Ascending aorta (tissue), 2 donors: ENCODE results near the gene LHCGR. TPM values are rescaled to one million over a fixed set of nuclear protein-coding genes. Genes with fewer than 3 reads are reported as not detected.
"Not testable (repeated sequence)": the region's sequence is repeated elsewhere in the genome, so short reads cannot be mapped to it uniquely, and the experiment has no call there.

ENCODE experiments used
- DNase-seq, 2 donors: peaks; one replicate each; pipeline ENCODE4 v3.0.0-alpha.2; 2019; ENCODE audit warnings: low spot score in 2 of 2
- H3K27ac ChIP-seq, 2 donors: fragments of 200-600 bp; sonication (generic); one replicate each; pipeline ENCODE4 v1.5.1; 2016 to 2017; ENCODE audit warnings: mild to moderate bottlenecking in 1 of 2
- H3K27me3 ChIP-seq: fragments of 200-600 bp; sonication (generic); one replicate; pipeline ENCODE4 v1.5.1; 2017
- H3K36me3 ChIP-seq, 2 donors: fragments of 200-600 bp; sonication (generic); one replicate each; pipeline ENCODE4 v1.5.1; 2016
- H3K4me1 ChIP-seq, 2 donors: fragments of 200-600 bp; sonication (generic); one replicate each; pipeline ENCODE4 v1.5.1; 2016 to 2017; ENCODE audit warnings: mild to moderate bottlenecking in 1 of 2
- H3K4me3 ChIP-seq, 2 donors: fragments of 200-600 bp; sonication (generic); one replicate each; pipeline ENCODE4 v1.5.1; 2016 to 2017; ENCODE audit warnings: mild to moderate bottlenecking in 1 of 2
- H3K9me3 ChIP-seq, 2 donors: fragments of 200-600 bp; sonication (generic); one replicate each; pipeline ENCODE4 v1.5.1; 2016
- CTCF ChIP-seq, 3 experiments: fragments of 200-600 bp in 2 of 3; fragments of 450-650 bp in 1 of 3; sonication (generic) in 2 of 3; IDR thresholded peaks; one replicate each; pipeline ENCODE4 v1.5.1; 2016 to 2019; ENCODE audit warnings: antibody characterized with exemption in 3 of 3, mild to moderate bottlenecking in 1 of 3, moderate library complexity in 1 of 3
- intact Hi-C: fragments of 100-400 bp; cut with DNase I; formaldehyde crosslinking; loops from one replicate; pipeline ENCODE4 v1.15.1; 2023
- total RNA-seq: library from RNA; depleted of rRNA; stranded (reverse); fragments of >200 nt; gene quantifications from one replicate; pipeline ENCODE4 v1.1.0, GENCODE V29; 2016

Gene LHCGR
- total RNA-seq, 1 donor from 2014 or later: not detected

GRCh38 chr2:48711343-48711742 lies 44.2 kb downstream of the LHCGR start:
- no peak overlapping the region for H3K27ac ChIP-seq
- intact Hi-C loops: no loop called here
- no peaks in the 10 kb centered on the region for H3K36me3 ChIP-seq
- TF ChIP-seq CTCF (IDR thresholded peaks at IDR 0.05): no peak
- no peaks in the 10 kb centered on the region for H3K9me3 ChIP-seq
- H3K4me1 ChIP-seq: no peaks in the 10 kb centered on the region
- H3K4me3 ChIP-seq: no peak overlapping the region
- H3K27me3 ChIP-seq: no peaks in the 10 kb centered on the region
- DNase-seq: no peak

- Histone ChIP-seq H3K27ac (no peak overlapping the region), H3K27me3 (no peaks in the 10 kb centered on the region), H3K4me3 (no peak overlapping the region), H3K4me1 (no peaks in the 10 kb centered on the region), H3K9me3 (no peaks in the 10 kb centered on the region), H3K36me3 (no peaks in the 10 kb centered on the region)
- DNase-seq: no peak
- intact Hi-C loops: no loop called here
- no peak for TF ChIP-seq CTCF (IDR thresholded peaks at IDR 0.05)
Observed at GRCh38 chr2:48709096-48710034, 46.2 kb downstream of the LHCGR start.

- Histone ChIP-seq H3K27ac (no peak overlapping the region), H3K4me3 (no peak overlapping the region), H3K27me3 (no peaks in the 10 kb centered on the region), H3K36me3 (no peaks in the 10 kb centered on the region), H3K4me1 (no peaks in the 10 kb centered on the region), H3K9me3 (no peaks in the 10 kb centered on the region)
- no peak for DNase-seq
- intact Hi-C loops: no loop called here
- no peak for TF ChIP-seq CTCF (IDR thresholded peaks at IDR 0.05)
Observed at GRCh38 chr2:48707466-48707865, 48.1 kb downstream of the LHCGR start.

GRCh38 chr2:48703621-48704020 lies 51.9 kb downstream of the LHCGR start:
- H3K27ac ChIP-seq, DNase-seq, H3K36me3 ChIP-seq, H3K27me3 ChIP-seq, H3K4me3 ChIP-seq, H3K4me1 ChIP-seq, H3K9me3 ChIP-seq, intact Hi-C loops: not testable (repeated sequence)

GRCh38 chr2:48699348-48699930 lies 56.1 kb downstream of the LHCGR start:
- Histone ChIP-seq H3K4me3 (no peak overlapping the region), H3K27ac (no peak overlapping the region), H3K36me3 (no peaks in the 10 kb centered on the region), H3K27me3 (no peaks in the 10 kb centered on the region), H3K4me1 (no peaks in the 10 kb centered on the region), H3K9me3 (no peaks in the 10 kb centered on the region)
- no peak for TF ChIP-seq CTCF (IDR thresholded peaks at IDR 0.05)
- intact Hi-C loops: no loop called here
- DNase-seq: no peak

- Histone ChIP-seq H3K27ac (no peak overlapping the region), H3K4me1 (no peaks in the 10 kb centered on the region), H3K36me3 (no peaks in the 10 kb centered on the region), H3K9me3 (no peaks in the 10 kb centered on the region), H3K4me3 (no peak overlapping the region), H3K27me3 (no peaks in the 10 kb centered on the region)
- no peak for DNase-seq
- intact Hi-C loops: no loop called here
- no peak for TF ChIP-seq CTCF (IDR thresholded peaks at IDR 0.05)
Observed at GRCh38 chr2:48696881-48697280, 58.6 kb downstream of the LHCGR start.
